OCI-LY1 (cell line): ENCODE data around the gene ACTN4.

Experiments used
- H2AFZ ChIP-seq: fragments of 200-600 bp; sonication (generic), shearing (Covaris generic); 2 replicates; pipeline ENCODE4 v1.6.0; 2014; ENCODE audit warnings: antibody characterized with exemption, mild to moderate bottlenecking, low read length
- H3F3A ChIP-seq: fragments of 200-600 bp; sonication (generic), shearing (Covaris generic); 2 replicates; pipeline ENCODE4 v1.6.0; 2014; ENCODE audit warnings: mild to moderate bottlenecking, antibody characterized with exemption, low read length, moderate library complexity; ENCODE audit not compliant: insufficient read depth
- H3K27ac ChIP-seq: fragments of 200-600 bp; sonication (generic); 2 replicates; pipeline ENCODE4 v1.5.1; 2014; ENCODE audit warnings: low read length, mixed run types, mild to moderate bottlenecking, low read depth; ENCODE audit not compliant: poor library complexity, severe bottlenecking
- H3K27me3 ChIP-seq: fragments of 200-600 bp; sonication (generic); 2 replicates; pipeline ENCODE4 v1.6.0; 2014; ENCODE audit warnings: antibody characterized with exemption, mild to moderate bottlenecking, low read length, moderate library complexity; ENCODE audit not compliant: insufficient read depth
- H3K36me3 ChIP-seq: fragments of 200-600 bp; sonication (generic); 2 replicates; pipeline ENCODE4 v1.6.1; 2014; ENCODE audit warnings: mild to moderate bottlenecking, antibody characterized with exemption, low read length, moderate library complexity, mixed read lengths; ENCODE audit not compliant: insufficient read depth
- H3K4me1 ChIP-seq: fragments of 200-600 bp; sonication (generic); 2 replicates; pipeline ENCODE4 v1.5.1; 2014; ENCODE audit warnings: mild to moderate bottlenecking, low read length, moderate library complexity; ENCODE audit not compliant: insufficient read depth, severe bottlenecking
- H3K4me2 ChIP-seq: fragments of 200-600 bp; sonication (generic), shearing (Covaris generic); 2 replicates; pipeline ENCODE4 v1.6.1; 2014; ENCODE audit warnings: low read length
- H3K4me3 ChIP-seq: fragments of 200-600 bp; sonication (generic); 2 replicates; pipeline ENCODE4 v1.5.1; 2014; ENCODE audit warnings: low read length, low read depth, mild to moderate bottlenecking, mixed read lengths; ENCODE audit not compliant: poor library complexity, severe bottlenecking
- H3K79me2 ChIP-seq: fragments of 200-600 bp; shearing (Covaris generic); 2 replicates; pipeline ENCODE4 v1.6.1; 2016; ENCODE audit warnings: mixed run types, low read length, mixed read lengths; ENCODE audit not compliant: insufficient read depth
- H3K9ac ChIP-seq: fragments of 200-600 bp; sonication (generic), shearing (Covaris generic); 2 replicates; pipeline ENCODE4 v1.6.1; 2014; ENCODE audit warnings: mild to moderate bottlenecking, low read length, mixed read lengths
- H3K9me2 ChIP-seq: fragments of 200-600 bp; sonication (generic), shearing (Covaris generic); 2 replicates; pipeline ENCODE4 v1.6.1; 2014; ENCODE audit warnings: low read depth, mild to moderate bottlenecking, low read length, mixed read lengths
- H3K9me3 ChIP-seq: fragments of 200-600 bp; shearing (Covaris generic); 2 replicates; pipeline ENCODE4 v1.6.1; 2014; ENCODE audit warnings: low read length, mixed read lengths
- H4K20me1 ChIP-seq: fragments of 200-600 bp; sonication (generic), shearing (Covaris generic); 2 replicates; pipeline ENCODE4 v1.6.0; 2016; ENCODE audit warnings: mild to moderate bottlenecking, low read length; ENCODE audit not compliant: insufficient read depth
- EZH2 ChIP-seq: fragments of 200-600 bp; sonication (generic), shearing (Covaris generic); IDR thresholded peaks from 2 replicates; pipeline ENCODE4 v1.8.0; 2017; ENCODE audit warnings: borderline replicate concordance, mixed run types, mild to moderate bottlenecking, antibody characterized with exemption, low read length, moderate library complexity, mixed read lengths
- TF ChIP-seq, protein P1 (sequence below): fragments of 200-600 bp; sonication (generic), shearing (Covaris generic); IDR thresholded peaks from 2 replicates; pipeline ENCODE4 v1.5.1; 2017; ENCODE audit warnings: mild to moderate bottlenecking, antibody characterized with exemption, low read length, moderate library complexity, mixed read lengths

The ACTN4 gene

DNA sequence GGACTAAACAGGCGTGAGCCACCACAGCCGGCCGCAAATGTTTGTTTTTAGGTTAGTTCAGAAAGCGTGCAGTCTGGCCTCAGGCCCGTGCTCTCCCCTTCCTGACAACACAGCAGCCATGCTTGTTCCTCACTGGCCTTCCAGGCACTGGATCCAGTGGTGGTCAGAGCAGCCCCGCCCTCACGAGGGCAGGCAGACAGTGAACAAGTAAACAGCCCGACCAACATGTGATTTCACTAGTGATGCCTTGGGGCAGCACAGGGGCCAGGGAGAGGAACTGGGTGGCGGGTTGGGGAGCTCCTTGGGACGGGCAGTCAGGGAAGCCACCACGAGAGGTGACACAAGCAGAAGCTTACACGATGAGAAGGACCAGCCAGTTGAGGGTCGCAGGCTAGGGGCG is 56.1 kb downstream of the ACTN4 start:
- TF ChIP-seq, protein P1, sequence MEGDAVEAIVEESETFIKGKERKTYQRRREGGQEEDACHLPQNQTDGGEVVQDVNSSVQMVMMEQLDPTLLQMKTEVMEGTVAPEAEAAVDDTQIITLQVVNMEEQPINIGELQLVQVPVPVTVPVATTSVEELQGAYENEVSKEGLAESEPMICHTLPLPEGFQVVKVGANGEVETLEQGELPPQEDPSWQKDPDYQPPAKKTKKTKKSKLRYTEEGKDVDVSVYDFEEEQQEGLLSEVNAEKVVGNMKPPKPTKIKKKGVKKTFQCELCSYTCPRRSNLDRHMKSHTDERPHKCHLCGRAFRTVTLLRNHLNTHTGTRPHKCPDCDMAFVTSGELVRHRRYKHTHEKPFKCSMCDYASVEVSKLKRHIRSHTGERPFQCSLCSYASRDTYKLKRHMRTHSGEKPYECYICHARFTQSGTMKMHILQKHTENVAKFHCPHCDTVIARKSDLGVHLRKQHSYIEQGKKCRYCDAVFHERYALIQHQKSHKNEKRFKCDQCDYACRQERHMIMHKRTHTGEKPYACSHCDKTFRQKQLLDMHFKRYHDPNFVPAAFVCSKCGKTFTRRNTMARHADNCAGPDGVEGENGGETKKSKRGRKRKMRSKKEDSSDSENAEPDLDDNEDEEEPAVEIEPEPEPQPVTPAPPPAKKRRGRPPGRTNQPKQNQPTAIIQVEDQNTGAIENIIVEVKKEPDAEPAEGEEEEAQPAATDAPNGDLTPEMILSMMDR, result no peak
- no peak for TF ChIP-seq EZH2
- Histone ChIP-seq H3K4me3 (no peak overlapping the region), H3F3A (no peaks in the 10 kb centered on the region), H3K4me2 (no peak overlapping the region), H3K9ac (no peak overlapping the region), H3K36me3 (peaks cover 86% of the 10 kb centered on the region), H3K4me1 (no peaks in the 10 kb centered on the region), H3K27ac (no peak overlapping the region), H2AFZ (no peak overlapping the region), H3K9me2 (no peaks in the 10 kb centered on the region), H4K20me1 (no peaks in the 10 kb centered on the region), H3K9me3 (no peaks in the 10 kb centered on the region), H3K79me2 (no peaks in the 10 kb centered on the region), H3K27me3 (no peaks in the 10 kb centered on the region)

GRCh38 chr19:38704488-38705026 is 57.1 kb downstream of the ACTN4 start:
- Histone ChIP-seq H3K79me2 (no peaks in the 10 kb centered on the region), H3K36me3 (peaks cover 97% of the 10 kb centered on the region), H3K9me3 (no peaks in the 10 kb centered on the region), H3K9ac (no peak overlapping the region), H3K27me3 (no peaks in the 10 kb centered on the region), H3K4me2 (no peak overlapping the region), H3K4me3 (no peak overlapping the region), H4K20me1 (no peaks in the 10 kb centered on the region), H3K4me1 (no peaks in the 10 kb centered on the region), H3K27ac (no peak overlapping the region), H2AFZ (no peak overlapping the region), H3K9me2 (no peaks in the 10 kb centered on the region), H3F3A (no peaks in the 10 kb centered on the region)
- TF ChIP-seq, protein P1, result no peak; the same call in 1 of the 2 replicates
- TF ChIP-seq EZH2, result no peak

GRCh38 chr19:38705197-38706019 is 58.0 kb downstream of the ACTN4 start:
- Histone ChIP-seq H3K27ac (no peak overlapping the region), H4K20me1 (no peaks in the 10 kb centered on the region), H3K4me2 (no peak overlapping the region), H3K9me2 (no peaks in the 10 kb centered on the region), H3K79me2 (no peaks in the 10 kb centered on the region), H3K9ac (no peak overlapping the region), H3K9me3 (no peaks in the 10 kb centered on the region), H3K36me3 (peaks cover 98% of the 10 kb centered on the region), H2AFZ (no peak overlapping the region), H3K27me3 (no peaks in the 10 kb centered on the region), H3K4me1 (no peaks in the 10 kb centered on the region), H3F3A (no peaks in the 10 kb centered on the region), H3K4me3 (no peak overlapping the region)
- TF ChIP-seq EZH2, result no peak
- TF ChIP-seq, protein P1, result no peak
